C4-2B (cell line): ENCODE measurements around the gene ANKRD44.

Source experiments
- ZFX ChIP-seq: fragments of 450-650 bp; IDR thresholded peaks from 2 replicates; pipeline ENCODE4 v1.6.1; 2017
- TF ChIP-seq, protein P1 (sequence below): fragments of 450-650 bp; conservative IDR thresholded peaks from 2 replicates; pipeline ENCODE4 v1.5.1; 2017; ENCODE audit warnings: mild to moderate bottlenecking

DNA sequence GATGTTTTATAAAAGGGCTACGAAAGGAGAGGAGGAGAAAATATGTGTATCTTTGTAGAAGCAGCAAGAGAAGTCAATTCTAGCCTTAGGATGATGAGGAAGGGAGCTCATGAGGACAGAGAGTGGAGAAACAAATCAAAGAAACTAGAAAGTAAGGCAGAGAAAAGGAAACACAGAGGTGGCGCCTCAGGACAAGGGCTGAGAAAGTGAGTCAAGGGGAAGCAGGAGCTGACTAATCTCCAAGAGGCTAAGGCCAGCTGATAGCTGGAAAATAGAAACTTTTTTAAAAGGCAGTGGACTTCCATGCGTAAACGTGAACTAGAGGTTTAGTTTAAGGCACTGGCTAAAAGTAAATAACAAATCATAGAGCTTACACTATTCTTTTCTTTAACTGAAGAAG lies 173.3 kb downstream of the ANKRD44 start:
- TF ChIP-seq, protein P1, sequence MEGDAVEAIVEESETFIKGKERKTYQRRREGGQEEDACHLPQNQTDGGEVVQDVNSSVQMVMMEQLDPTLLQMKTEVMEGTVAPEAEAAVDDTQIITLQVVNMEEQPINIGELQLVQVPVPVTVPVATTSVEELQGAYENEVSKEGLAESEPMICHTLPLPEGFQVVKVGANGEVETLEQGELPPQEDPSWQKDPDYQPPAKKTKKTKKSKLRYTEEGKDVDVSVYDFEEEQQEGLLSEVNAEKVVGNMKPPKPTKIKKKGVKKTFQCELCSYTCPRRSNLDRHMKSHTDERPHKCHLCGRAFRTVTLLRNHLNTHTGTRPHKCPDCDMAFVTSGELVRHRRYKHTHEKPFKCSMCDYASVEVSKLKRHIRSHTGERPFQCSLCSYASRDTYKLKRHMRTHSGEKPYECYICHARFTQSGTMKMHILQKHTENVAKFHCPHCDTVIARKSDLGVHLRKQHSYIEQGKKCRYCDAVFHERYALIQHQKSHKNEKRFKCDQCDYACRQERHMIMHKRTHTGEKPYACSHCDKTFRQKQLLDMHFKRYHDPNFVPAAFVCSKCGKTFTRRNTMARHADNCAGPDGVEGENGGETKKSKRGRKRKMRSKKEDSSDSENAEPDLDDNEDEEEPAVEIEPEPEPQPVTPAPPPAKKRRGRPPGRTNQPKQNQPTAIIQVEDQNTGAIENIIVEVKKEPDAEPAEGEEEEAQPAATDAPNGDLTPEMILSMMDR: no peak
- no peak for TF ChIP-seq ZFX
